A673 (cell line): ENCODE results near the gene CDH18. TPM values are rescaled to one million over a fixed set of nuclear protein-coding genes. Genes with fewer than 3 reads are reported as not detected.
A peak's percentile ranks its signal among the peaks of the same experiment; 100 is the strongest.

Experiments
- BruUV-seq: library from RNA; stranded (reverse); fragments of 400-500 nt; replicated peaks from 2 replicates; lab custom pipeline; 2021; lab: Mats Ljungman, UMichigan
- CTCF ChIA-PET: fragments of 300-600 bp; sonication (Branson Sonifier 250); formaldehyde crosslinking; loops from one replicate; lab custom pipeline; 2022; ENCODE audit warnings: antibody characterized with exemption; lab: Charles Lee
- POLR2A ChIA-PET: fragments of 300-600 bp; sonication (Branson Sonifier 250); formaldehyde crosslinking; loops from one replicate; lab custom pipeline; 2022; ENCODE audit warnings: antibody characterized with exemption; ENCODE audit not compliant: low non-redundant PET; lab: Charles Lee
- DNase-seq: peaks from one replicate; pipeline ENCODE4 v3.0.0-alpha.2; 2015; ENCODE audit warnings: low spot score
- H3K27ac ChIP-seq: fragments of 200-600 bp; sonication (generic); 2 replicates; pipeline ENCODE4 v1.5.1; 2016; ENCODE audit warnings: mixed run types, low read depth, mild to moderate bottlenecking, mixed read lengths, antibody characterized with exemption, low read length; ENCODE audit not compliant: poor library complexity, severe bottlenecking
- H3K27me3 ChIP-seq: fragments of 200-600 bp; sonication (generic); replicated peaks from 2 replicates; pipeline ENCODE4 v1.6.1; 2017; ENCODE audit warnings: mixed run types, low read depth, mild to moderate bottlenecking, mixed read lengths, antibody characterized with exemption, low read length; ENCODE audit not compliant: insufficient read depth, poor library complexity
- H3K36me3 ChIP-seq: fragments of 200-600 bp; sonication (generic); 2 replicates; pipeline ENCODE4 v1.6.1; 2016; ENCODE audit warnings: mixed run types, mild to moderate bottlenecking, mixed read lengths, antibody characterized with exemption, low read length; ENCODE audit not compliant: insufficient read depth, poor library complexity, severe bottlenecking
- H3K4me1 ChIP-seq: fragments of 200-600 bp; sonication (generic); 2 replicates; pipeline ENCODE4 v1.6.1; 2017; ENCODE audit warnings: mixed run types, mild to moderate bottlenecking, mixed read lengths, antibody characterized with exemption, low read length; ENCODE audit not compliant: insufficient read depth, poor library complexity, severe bottlenecking
- H3K4me3 ChIP-seq: fragments of 200-600 bp; sonication (generic); 2 replicates; pipeline ENCODE4 v1.5.1; 2016; ENCODE audit warnings: low read depth, mixed run types, mild to moderate bottlenecking, mixed read lengths, low read length; ENCODE audit not compliant: poor library complexity, severe bottlenecking
- H3K9me3 ChIP-seq: fragments of 200-600 bp; sonication (generic); 2 replicates; pipeline ENCODE4 v1.6.1; 2016; ENCODE audit warnings: mixed run types, low read depth, mild to moderate bottlenecking, mixed read lengths, antibody characterized with exemption, low read length; ENCODE audit not compliant: poor library complexity, severe bottlenecking
- CTCF ChIP-seq: fragments of 300-800, 200-600 bp; sonication (generic); conservative IDR thresholded peaks from 2 replicates; pipeline ENCODE4 v1.5.1; 2017; ENCODE audit warnings: low read depth, mild to moderate bottlenecking, antibody characterized with exemption, low read length, moderate library complexity, mixed read lengths
- EZH2 ChIP-seq: fragments of 200-600 bp; sonication (generic); IDR thresholded peaks from 2 replicates; pipeline ENCODE4 v1.6.1; 2017; ENCODE audit warnings: borderline replicate concordance, low read depth, mild to moderate bottlenecking, mixed read lengths, antibody characterized with exemption, low read length; ENCODE audit not compliant: poor library complexity, severe bottlenecking
- intact Hi-C: fragments of 100-400 bp; cut with micrococcal nuclease; formaldehyde crosslinking; loops from one replicate; pipeline ENCODE4 v1.10.0; 2022; ENCODE audit not compliant: unreplicated experiment
- total RNA-seq: library from RNA; stranded (reverse); gene quantifications from 2 replicates; pipeline ENCODE4 v1.2.3, GENCODE V29; 2021

The CDH18 gene
- total RNA-seq, 1 experiment from 2014 or later: not detected

GRCh38 chr5:19930451-19930850 lies 57.5 kb downstream of the CDH18 start:
- Histone ChIP-seq H3K4me1 (no peaks in the 10 kb centered on the region), H3K27me3 (no peaks in the 10 kb centered on the region), H3K9me3 (no peaks in the 10 kb centered on the region), H3K4me3 (no peak overlapping the region), H3K36me3 (no peaks in the 10 kb centered on the region), H3K27ac (no peak overlapping the region)
- TF ChIP-seq CTCF (no peak), EZH2 (no peak)
- intact Hi-C loops: no loop called here
- POLR2A ChIA-PET: no interaction called here
- no peak for DNase-seq
- CTCF ChIA-PET: no interaction called here
- no TSS peak for BruUV-seq

GRCh38 chr5:19928562-19929421 lies 59.2 kb downstream of the CDH18 start:
- no TSS peak for BruUV-seq
- H3K4me1 ChIP-seq: no peaks in the 10 kb centered on the region
- no peak overlapping the region for H3K27ac ChIP-seq
- POLR2A ChIA-PET: no interaction called here
- H3K27me3 ChIP-seq: no peaks in the 10 kb centered on the region
- H3K9me3 ChIP-seq: no peaks in the 10 kb centered on the region
- CTCF ChIA-PET: no interaction called here
- no peaks in the 10 kb centered on the region for H3K36me3 ChIP-seq
- peak; percentile 18 for DNase-seq
- no peak for TF ChIP-seq EZH2
- TF ChIP-seq CTCF: no peak
- intact Hi-C loops: no loop called here
- no peak overlapping the region for H3K4me3 ChIP-seq

GRCh38 chr5:19927919-19928318 lies 60.1 kb downstream of the CDH18 start:
- POLR2A ChIA-PET: no interaction called here
- BruUV-seq: no TSS peak
- H3K27ac ChIP-seq: no peak overlapping the region
- CTCF ChIA-PET: interaction anchor here (0.7 kb wide), 1 partner anchor 320 kb away, joined by 3 read pairs; no protein-coding TSS in a partner anchor
- TF ChIP-seq EZH2 (no peak), CTCF (no peak)
- intact Hi-C loops: no loop called here
- H3K4me3 ChIP-seq: no peak overlapping the region
- no peak for DNase-seq
- H3K27me3 ChIP-seq: no peaks in the 10 kb centered on the region
- no peaks in the 10 kb centered on the region for H3K36me3 ChIP-seq
- no peaks in the 10 kb centered on the region for H3K9me3 ChIP-seq
- no peaks in the 10 kb centered on the region for H3K4me1 ChIP-seq
